ENCODE results near the gene MARCKS.
"Not testable (repeated sequence)": the region's sequence is repeated elsewhere in the genome, so short reads cannot be mapped to it uniquely, and the experiment has no call there.

The MARCKS gene

DNA sequence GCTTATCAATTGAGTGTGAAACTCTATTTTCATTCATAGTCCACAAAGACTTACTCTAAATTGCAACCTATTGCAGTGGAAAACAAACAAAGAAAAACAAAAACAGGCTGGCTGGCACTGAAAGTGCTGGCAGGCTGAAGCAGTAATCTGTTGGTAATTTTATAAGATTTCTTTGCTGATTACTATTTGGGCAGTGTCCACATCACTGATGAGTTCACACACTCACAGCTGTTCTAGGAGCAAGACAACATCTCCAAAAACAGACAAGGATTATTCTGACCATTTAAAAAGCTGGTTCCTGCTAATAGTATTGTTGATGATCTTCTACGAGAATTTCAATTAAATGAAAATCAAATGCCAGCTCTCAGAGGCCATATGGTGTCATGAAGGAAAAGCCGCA is 26.9 kb downstream of the MARCKS start:
- DNase-seq (ENCODE audit: low spot score): no peak

DNA sequence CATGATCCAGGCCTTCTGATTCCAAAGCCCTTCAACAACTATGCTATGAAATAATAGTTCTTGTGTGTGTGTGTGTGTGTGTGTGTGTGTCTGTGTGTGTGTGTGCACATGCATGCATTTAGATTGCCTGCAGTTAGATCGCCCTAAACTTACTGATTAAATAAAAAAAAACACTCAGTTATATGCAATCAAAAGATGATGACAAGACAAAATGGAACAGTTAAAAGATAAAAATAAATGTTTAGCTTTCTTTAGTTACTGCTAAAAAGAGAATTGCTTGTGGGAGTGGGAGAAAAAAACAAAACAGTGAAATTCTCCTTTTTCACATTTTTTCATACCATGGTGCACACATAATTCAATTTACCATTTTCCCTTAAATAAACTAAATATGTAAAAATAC is 29.4 kb downstream of the MARCKS start:
- no peak for DNase-seq (ENCODE audit: low spot score)

DNA sequence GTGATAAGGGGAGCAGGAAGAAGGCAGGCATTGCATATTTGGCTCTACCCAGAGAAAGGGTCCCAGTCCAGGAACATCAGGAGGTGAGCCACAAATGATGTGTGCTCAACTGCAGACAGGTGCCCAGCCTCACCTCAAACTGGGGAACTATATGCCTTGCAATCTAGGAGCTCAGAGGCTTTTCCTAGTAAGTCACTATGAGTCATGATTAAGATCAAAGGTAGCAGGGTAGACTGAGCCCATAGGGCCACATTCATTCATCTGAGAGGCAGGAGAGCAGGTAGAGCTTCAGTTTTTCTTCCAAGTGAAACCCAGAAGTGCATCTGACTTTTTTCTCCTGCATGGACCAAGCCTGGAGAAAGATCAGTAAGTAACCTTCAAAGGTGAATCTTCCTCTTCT is 31.3 kb downstream of the MARCKS start:
- DNase-seq (ENCODE audit: low spot score): no peak

DNA sequence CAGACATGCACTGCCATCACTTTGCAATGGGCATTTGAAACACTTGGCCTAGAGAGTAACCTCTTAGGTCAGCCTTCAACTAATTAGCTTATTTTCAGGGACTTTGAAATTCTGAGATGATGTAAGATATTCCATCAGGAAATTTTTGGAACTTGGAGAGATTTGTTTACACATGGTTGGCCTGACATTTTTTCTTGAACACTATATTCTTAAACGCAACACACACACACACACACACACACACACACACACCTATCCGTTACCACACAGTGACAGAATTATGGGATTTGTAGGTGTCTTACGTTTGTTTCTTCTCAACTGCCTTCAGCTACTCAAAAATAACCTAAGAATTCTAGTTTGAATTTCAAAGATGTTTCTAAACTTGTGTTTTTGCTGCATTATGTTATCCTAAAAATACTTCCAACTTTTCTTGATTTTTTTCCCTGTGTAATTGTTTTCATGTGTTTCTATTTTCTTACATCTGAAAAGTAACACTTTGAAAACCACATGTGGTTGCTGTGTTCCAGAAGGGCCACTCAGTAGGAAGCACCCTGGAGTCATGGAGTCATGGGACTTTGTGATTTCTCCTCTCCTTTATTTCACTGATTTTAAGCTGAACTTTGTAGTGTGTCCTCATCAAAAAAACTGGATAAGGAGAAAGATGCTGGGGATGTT is 31.9 kb downstream of the MARCKS start:
- no peak for DNase-seq (ENCODE audit: low spot score)

DNA sequence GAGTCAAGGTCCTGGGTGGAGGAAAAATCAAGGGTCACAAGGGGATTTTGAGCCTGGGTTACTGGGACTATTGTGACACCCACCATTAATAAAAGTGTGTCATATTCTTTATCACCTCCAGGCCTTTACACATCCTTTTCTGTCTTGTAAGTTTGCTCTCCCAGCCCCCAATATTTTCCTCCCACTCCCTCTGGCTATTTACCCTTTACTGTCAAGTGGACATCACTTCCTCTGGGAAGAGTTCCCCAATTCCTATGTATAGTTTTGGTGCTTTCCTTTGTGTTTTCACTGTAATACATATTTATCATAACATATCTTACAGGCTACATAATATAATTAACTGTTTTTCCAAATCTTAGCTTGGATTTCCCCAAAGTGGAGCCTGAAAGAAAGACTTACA is 36.3 kb downstream of the MARCKS start:
- DNase-seq (ENCODE audit: low spot score): no peak

DNA sequence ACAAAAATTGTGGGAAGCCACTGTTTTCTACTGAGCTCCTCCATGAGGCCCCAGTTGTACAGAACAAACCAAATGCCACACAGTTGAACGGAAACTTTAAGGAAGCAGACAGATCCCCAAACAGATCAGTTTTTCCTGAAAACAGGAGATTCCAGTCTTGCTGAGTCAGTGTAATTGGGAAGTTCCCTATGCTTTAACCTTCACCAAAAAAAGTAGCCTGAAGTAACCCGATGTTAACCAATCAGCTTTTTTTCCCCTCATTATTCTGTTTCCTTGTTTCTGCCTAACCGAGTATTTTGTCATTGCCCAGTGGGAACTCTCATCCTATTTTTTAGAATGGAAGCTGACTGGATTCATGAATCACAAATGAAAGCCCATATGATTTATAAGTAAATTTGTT is 36.7 kb downstream of the MARCKS start:
- DNase-seq (ENCODE audit: low spot score): no peak

DNA sequence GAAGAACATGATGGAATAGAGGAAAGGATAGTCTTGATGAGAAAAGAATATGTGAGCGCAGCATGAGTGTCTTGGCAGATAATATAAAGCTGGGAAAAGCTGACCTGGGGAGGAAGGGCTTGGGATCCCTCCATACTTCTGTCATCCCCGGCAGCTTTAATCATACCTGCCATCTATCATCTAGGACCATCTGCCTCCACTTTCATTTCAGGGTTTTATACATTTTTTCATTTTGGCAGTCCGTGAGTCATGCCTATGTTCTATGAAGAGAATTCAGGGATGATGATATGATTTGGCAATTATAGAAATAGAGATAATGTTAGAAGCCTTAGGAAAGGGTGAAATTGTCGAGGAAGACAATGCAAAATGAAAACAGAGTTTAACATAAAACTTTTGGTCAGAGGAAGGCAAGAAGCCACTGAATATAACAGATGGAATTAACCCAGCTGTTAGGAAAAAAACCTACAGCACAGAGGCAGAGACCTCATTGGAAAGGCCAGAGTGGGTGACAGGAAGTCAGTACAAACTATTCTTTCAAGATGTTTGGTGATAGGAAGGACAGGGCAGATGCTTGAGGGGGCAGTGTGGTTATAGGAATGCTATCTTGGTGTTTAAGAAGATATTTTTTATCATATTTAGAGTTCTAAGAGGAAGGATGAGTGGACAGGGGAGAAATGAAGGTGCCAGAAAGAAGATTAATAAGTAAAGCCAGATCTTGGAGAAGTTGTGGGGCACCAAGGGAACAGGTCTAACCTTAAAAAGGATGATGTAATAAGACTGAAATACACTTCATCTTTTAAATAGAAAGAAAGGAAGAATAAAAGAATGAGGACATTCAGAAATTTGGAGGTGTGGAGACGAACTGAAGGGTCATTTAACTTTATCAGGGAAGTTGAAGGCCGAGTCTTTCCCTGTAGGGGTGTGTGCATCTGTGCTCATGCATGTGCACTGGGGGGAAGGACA is 37.8 kb downstream of the MARCKS start:
- DNase-seq (ENCODE audit: low spot score): no peak

DNA sequence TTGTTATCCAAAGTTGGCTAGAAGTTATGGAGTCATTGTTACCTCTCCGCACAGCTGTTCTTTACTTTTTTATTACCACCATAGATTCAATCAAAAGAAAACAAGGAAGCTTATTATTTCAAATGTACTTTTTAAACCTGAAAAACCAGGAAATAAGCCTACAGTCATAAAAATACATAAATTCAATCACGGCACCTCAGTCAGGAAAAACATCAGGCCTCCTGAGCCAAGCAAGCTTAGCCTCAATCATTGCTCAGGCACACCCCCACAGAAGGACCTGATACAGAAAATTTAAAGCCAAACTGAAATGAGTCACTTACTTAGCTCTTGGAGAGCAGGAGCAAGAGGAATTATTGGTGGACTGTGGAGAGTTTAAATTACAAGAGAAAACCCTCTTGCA is 44.3 kb downstream of the MARCKS start:
- DNase-seq (ENCODE audit: low spot score): no peak

DNA sequence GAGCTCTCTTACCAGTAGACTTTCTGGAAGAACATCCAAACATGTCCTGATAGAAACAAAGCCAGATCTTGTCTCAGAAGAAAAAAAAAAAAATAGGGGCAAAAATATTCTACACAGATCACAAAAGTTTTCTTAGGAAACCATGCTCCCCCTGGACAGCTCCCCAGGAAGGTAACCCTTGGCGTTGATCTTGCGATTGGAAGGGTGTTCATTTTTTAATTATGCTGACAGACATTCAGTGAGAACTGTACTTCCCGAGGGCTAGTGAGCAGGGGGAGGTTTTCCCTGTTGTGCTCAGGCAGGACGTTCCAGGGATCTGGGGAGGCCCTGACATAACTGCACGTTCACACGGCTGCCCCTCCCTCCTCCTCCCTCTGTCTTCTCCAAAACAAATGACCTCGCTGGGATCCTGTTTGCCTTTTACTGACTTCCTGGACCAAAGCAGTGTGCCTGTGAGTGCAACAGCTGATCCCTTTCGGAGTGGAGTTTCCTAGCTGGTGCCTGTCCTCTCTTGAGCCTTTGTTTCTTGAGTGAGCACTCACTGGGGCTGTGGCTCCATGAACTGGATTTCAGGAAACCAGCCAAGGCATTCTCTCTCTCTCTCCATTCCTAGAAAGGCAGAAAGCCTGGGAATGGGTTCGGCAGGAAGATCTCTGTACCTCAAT is 46.7 kb downstream of the MARCKS start:
- DNase-seq (ENCODE audit: low spot score): peak; percentile 5

DNA sequence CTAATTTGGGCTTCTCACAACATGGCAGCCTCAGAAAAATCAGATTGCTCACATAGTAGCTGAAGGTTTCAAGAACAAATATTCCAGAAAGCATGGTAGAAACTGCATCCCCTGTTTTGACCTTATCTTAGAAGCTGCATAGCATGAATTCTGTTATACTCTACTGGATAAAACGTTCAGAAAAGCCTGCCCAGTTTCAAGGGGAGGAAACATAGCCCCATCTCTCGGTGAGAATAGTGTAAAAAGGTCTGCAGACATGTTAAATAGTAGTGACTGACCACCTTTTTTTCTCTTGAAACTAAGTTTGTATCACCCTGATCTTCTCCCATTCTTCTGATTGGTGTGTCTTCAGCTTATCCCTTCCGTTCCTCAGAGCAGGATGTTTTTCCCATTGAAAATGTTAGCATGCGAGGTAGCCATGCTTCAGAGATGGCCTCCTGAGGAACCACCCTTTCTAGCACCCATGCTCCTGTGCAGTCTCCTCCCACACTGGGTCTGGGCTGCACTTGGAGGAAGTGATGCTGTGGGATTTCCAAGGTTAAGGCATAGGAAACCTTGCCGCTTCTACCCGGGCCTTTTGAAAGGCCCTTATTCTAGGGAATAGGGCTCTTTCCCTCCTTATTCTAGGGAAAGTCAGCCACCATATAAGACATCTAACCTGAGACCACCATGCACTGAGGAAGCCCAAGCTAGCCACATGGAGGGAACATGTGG is 50.1 kb downstream of the MARCKS start:
- DNase-seq (ENCODE audit: low spot score): no peak

DNA sequence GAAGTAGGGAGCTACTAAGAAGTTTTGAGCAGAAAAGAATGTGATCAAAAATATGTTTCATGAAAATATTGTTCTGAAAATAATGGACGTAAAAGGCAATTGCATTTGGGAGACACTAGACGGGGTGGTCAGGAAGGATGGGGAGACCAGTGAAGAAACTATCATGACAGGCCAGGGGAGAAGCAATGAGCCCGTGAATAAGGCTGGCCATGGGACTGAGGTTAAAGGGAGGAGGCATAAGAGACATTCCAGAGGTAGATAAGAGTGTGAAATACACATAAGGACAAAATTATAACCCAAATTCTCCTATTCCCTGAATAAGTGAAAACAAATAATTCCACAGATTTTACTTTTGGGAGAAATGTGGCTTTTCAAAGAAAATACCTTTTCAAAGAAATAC is 51.7 kb downstream of the MARCKS start:
- no peak for DNase-seq (ENCODE audit: low spot score)

DNA sequence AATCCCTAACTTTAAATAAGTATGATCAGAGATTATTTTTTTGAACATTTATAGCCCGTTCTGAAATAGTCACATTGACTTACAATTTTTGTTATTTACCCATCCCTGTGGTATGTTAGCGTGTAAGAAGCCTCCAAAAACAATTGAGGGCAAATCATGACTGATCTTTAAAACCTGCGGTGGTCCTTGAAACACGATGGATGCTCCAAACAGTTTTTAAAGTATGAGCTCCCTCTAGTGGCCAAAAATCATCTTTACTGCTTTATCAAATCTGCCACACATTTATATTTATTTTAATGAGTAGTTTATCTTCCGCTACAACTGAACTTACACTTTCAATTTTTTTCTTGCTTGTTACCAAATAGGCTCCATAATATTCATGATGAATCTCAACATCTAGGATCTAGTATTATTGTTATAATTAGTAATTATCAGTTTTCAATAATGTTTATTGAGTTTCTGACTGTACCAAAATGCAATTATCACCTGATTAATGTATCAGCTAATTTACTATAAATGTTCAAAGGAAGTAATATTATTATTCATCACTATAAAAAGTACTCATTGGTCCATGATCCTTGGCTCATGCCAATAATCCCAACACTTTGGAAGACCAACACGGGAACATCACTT is 52.2 kb downstream of the MARCKS start:
- DNase-seq (ENCODE audit: low spot score): peak; percentile 70

DNA sequence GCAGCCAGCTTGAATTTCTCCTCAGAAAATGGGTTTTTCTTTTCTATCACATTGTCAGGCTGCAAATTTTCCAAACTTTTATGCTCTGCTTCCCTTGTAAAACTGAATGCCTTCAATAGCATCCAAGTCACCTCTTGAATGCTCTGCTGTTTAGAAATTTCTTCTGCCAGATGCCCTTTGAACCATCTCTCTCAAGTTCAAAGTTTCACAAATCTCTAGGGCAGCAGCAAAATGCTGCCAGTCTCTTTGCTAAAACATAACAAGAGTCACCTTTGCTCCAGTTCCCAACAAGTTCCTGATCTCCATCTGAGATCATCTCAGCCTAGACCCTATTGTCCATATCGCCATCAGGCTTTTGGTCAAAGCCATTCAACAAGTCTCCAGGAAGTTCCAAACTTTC is 53.1 kb downstream of the MARCKS start:
- DNase-seq (ENCODE audit: low spot score): not testable (repeated sequence)

Data from pons (tissue), 1 donor.